Endothelial cell of umbilical vein (primary cell): ENCODE data around the gene UEVLD.

ENCODE experiments used
- CTCF ChIP-seq, 2 donors: IDR thresholded peaks; 1 replicate in 1 of 2; 2 replicates in 1 of 2; pipeline ENCODE4 v1.5.1; 2011; ENCODE audit warnings: low read length in 2 of 2, mild to moderate bottlenecking in 2 of 2, moderate library complexity in 2 of 2, control low read depth in 1 of 2, inconsistent platforms in 1 of 2, low read depth in 1 of 2; ENCODE audit not compliant: insufficient read depth in 1 of 2; ENCODE audit errors: extremely low read depth in 1 of 2
- EZH2 ChIP-seq: IDR thresholded peaks from 2 replicates; pipeline ENCODE4 v1.6.1; 2012; ENCODE audit warnings: borderline replicate concordance, low read depth, mild to moderate bottlenecking, moderate library complexity, low read length, inconsistent platforms; ENCODE audit not compliant: severe bottlenecking
- GATA2 ChIP-seq: IDR thresholded peaks from 2 replicates; pipeline ENCODE4 v1.7.0; 2011; ENCODE audit warnings: low read depth, mild to moderate bottlenecking, moderate library complexity, mixed read lengths, low read length; ENCODE audit not compliant: insufficient read length, insufficient read depth
- MAX ChIP-seq: IDR thresholded peaks from 2 replicates; pipeline ENCODE4 v1.6.1; 2011; ENCODE audit not compliant: insufficient read depth, insufficient read length
- POLR2A ChIP-seq: IDR thresholded peaks from 2 replicates; pipeline ENCODE4 v1.6.1; 2012; ENCODE audit warnings: low read depth, mild to moderate bottlenecking, control low read depth, low read length
- POLR2AphosphoS5 ChIP-seq: IDR thresholded peaks from 2 replicates; pipeline ENCODE4 v1.6.1; 2012; ENCODE audit warnings: low read depth, mild to moderate bottlenecking, control low read depth, low read length, moderate library complexity; ENCODE audit not compliant: insufficient read depth

- TF ChIP-seq CTCF (IDR thresholded peaks at IDR 0.05; ENCODE audit: extremely low read depth in 1 of 2, insufficient read depth in 1 of 2, low read depth in 1 of 2, low read length in 2 of 2) (no peak), POLR2A (no peak), EZH2 (no peak), POLR2AphosphoS5 (no peak), MAX (no peak), GATA2 (no peak)
Measured at GRCh38 chr11:18618342-18619025, 29.9 kb upstream of the UEVLD start.
